Measurements from ENCODE around the gene FGFR2. TPM values are rescaled to one million over a fixed set of nuclear protein-coding genes. Genes with fewer than 3 reads are reported as not detected.

FGFR2 gene
- total RNA-seq, 1 experiment from 2014 or later = 5.7 TPM

DNA sequence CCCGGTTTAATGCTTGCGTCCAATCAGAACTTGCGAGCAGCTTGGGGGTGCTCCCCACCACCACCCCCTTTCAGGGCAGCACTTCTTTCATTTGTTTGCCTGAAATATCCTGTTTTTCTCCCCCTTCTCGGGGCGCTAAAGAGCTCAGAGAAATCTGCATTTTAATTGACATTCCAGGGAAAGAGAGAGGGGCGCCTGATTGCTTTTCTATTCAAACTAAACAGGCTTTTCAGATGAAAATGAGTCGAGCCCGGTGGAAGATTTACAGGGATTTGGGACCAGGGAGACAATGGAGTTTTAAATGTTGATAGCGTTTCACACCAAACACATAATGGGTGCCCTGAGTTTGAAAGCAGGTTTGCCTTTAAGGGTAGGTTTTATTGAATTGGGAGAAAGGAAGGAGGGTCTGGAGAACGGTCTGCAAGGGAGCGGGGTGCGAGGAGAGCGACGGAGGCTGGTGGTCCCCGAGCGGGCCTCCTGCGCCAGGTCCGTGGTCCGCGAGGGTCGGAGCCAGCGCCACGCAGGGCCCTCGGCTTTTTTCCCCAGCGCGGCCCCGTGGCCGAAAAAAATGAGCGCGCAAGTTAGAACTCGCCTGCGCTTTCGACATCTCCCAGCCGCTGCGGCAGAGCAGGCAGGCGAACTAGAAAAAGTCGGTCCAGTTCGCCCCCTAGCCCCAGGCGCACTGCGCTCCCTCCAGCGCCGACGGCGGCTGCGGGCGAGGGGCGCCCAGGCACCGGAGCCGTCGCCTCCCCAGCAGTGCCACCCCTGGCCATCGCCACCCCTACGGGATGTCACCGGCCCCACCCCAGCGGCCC lies 1.3 kb downstream of the FGFR2 start:
- in situ Hi-C loops (cut with HindIII; ENCODE audit: low pct_unique_long_range_greater_than_20kb, low sequenced_read_pairs) (no loop called here), intact Hi-C loops (cut with micrococcal nuclease; ENCODE audit: unreplicated experiment) (loop anchor here (10.0 kb wide), 1 partner anchor 298 kb away; no protein-coding TSS in a partner anchor)
- TF ChIP-seq, protein P1, sequence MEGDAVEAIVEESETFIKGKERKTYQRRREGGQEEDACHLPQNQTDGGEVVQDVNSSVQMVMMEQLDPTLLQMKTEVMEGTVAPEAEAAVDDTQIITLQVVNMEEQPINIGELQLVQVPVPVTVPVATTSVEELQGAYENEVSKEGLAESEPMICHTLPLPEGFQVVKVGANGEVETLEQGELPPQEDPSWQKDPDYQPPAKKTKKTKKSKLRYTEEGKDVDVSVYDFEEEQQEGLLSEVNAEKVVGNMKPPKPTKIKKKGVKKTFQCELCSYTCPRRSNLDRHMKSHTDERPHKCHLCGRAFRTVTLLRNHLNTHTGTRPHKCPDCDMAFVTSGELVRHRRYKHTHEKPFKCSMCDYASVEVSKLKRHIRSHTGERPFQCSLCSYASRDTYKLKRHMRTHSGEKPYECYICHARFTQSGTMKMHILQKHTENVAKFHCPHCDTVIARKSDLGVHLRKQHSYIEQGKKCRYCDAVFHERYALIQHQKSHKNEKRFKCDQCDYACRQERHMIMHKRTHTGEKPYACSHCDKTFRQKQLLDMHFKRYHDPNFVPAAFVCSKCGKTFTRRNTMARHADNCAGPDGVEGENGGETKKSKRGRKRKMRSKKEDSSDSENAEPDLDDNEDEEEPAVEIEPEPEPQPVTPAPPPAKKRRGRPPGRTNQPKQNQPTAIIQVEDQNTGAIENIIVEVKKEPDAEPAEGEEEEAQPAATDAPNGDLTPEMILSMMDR (IDR thresholded peaks at IDR 0.05) = peak; percentile 54
- TF ChIP-seq TCF7L2 (IDR thresholded peaks at IDR 0.05; ENCODE audit: low read depth, low read length) (no peak), POLR2AphosphoS5 (IDR thresholded peaks at IDR 0.05; ENCODE audit: low read depth, low read length) (no peak)
- no peak overlapping the region; the same call in 1 of the 2 replicates for H3K27ac ChIP-seq (ENCODE audit: low read length)
- DNase-seq (ENCODE audit: low read depth, low spot score) (no peak), ATAC-seq (peak; percentile 46; the same call in 1 of the 2 replicates)
- POLR2A ChIA-PET = no interaction called here
- H3K9me3 ChIP-seq (ENCODE audit: control insufficient read depth, insufficient read depth, low read depth, low read length) = no peaks in the 10 kb centered on the region
- H3K27me3 ChIP-seq (ENCODE audit: control insufficient read depth, insufficient read depth, low read length) = peaks cover 18% of the 10 kb centered on the region
- BruUV-seq (replicated peaks) = no TSS peak
- peak overlapping the region; percentile 55 to 60 for H3K4me3 ChIP-seq (ENCODE audit: low read depth in 2 of 2, low read length in 2 of 2)
- peaks cover 6% of the 10 kb centered on the region for H3K4me1 ChIP-seq (ENCODE audit: control insufficient read depth, insufficient read depth, low read length)
- H3K36me3 ChIP-seq (ENCODE audit: control insufficient read depth, insufficient read depth, low read length) = peaks cover 6% of the 10 kb centered on the region
- CTCF ChIA-PET = no interaction called here

DNA sequence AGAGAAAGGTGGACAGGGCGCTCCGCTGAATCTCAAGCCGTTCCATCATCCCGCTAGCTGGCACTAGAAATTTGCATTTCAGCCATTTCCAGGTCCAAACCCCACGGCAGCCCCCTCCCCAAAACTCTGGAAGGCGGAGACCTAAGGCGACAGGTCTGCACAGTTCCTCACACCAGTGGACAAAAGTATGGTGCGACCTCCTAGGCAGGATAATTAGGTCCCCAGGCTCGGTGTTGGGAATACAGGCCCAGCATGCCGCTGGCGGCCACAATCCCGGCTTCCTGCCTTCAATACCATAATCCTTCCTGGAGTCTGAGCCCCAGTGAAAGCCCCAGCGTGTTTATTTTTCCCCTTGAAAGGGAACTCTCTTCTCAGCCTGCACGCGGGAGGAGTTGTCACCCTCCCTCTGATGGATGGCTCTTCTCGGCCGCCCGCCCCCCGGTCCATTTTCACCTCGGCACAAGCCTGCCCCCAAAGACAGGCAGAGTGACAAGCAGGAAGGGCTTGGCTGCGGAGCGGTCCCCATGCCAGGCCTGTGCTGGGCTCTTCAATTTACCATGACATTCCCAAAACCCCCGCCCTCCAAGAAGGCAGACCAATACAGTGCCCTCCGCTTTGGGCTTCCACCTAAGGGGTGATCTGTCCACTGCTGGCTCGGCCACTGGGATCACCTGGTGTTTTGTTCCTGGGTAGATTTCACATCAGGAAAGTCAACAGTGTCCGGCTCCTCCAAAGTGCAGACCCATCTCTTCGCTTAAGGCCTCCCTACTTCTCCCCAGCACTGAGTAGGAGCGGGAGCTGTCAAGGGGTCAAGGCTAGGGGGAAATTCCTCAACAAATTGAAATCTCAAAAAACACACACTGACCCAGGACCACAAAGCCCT lies 2.2 kb downstream of the FGFR2 start:
- TF ChIP-seq POLR2AphosphoS5 (IDR thresholded peaks at IDR 0.05; ENCODE audit: low read depth, low read length) (no peak), SIN3A (IDR thresholded peaks at IDR 0.05; ENCODE audit: borderline replicate concordance, insufficient read depth, low read depth, low read length) (no peak), TCF7L2 (IDR thresholded peaks at IDR 0.05; ENCODE audit: low read depth, low read length) (no peak)
- TF ChIP-seq, protein P2, sequence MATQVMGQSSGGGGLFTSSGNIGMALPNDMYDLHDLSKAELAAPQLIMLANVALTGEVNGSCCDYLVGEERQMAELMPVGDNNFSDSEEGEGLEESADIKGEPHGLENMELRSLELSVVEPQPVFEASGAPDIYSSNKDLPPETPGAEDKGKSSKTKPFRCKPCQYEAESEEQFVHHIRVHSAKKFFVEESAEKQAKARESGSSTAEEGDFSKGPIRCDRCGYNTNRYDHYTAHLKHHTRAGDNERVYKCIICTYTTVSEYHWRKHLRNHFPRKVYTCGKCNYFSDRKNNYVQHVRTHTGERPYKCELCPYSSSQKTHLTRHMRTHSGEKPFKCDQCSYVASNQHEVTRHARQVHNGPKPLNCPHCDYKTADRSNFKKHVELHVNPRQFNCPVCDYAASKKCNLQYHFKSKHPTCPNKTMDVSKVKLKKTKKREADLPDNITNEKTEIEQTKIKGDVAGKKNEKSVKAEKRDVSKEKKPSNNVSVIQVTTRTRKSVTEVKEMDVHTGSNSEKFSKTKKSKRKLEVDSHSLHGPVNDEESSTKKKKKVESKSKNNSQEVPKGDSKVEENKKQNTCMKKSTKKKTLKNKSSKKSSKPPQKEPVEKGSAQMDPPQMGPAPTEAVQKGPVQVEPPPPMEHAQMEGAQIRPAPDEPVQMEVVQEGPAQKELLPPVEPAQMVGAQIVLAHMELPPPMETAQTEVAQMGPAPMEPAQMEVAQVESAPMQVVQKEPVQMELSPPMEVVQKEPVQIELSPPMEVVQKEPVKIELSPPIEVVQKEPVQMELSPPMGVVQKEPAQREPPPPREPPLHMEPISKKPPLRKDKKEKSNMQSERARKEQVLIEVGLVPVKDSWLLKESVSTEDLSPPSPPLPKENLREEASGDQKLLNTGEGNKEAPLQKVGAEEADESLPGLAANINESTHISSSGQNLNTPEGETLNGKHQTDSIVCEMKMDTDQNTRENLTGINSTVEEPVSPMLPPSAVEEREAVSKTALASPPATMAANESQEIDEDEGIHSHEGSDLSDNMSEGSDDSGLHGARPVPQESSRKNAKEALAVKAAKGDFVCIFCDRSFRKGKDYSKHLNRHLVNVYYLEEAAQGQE (IDR thresholded peaks at IDR 0.05; ENCODE audit: insufficient read depth in 1 of 2, low read depth in 2 of 2, low read length in 1 of 2) = no peak
- TF ChIP-seq, protein P1 (IDR thresholded peaks at IDR 0.05) = no peak
- POLR2A ChIA-PET = no interaction called here
- Histone ChIP-seq H3K36me3 (ENCODE audit: control insufficient read depth, insufficient read depth, low read length) (peaks cover 6% of the 10 kb centered on the region), H3K4me1 (ENCODE audit: control insufficient read depth, insufficient read depth, low read length) (peaks cover 6% of the 10 kb centered on the region), H3K27ac (ENCODE audit: low read length) (no peak overlapping the region), H3K27me3 (ENCODE audit: control insufficient read depth, insufficient read depth, low read length) (peaks cover 18% of the 10 kb centered on the region), H3K4me3 (ENCODE audit: low read depth in 2 of 2, low read length in 2 of 2) (peak overlapping the region in 1 of 2 experiments; percentile 55; a peak in 2 of 4 replicates), H3K9me3 (ENCODE audit: control insufficient read depth, insufficient read depth, low read depth, low read length) (no peaks in the 10 kb centered on the region)
- in situ Hi-C loops (cut with HindIII; ENCODE audit: low pct_unique_long_range_greater_than_20kb, low sequenced_read_pairs) (no loop called here), intact Hi-C loops (cut with micrococcal nuclease; ENCODE audit: unreplicated experiment) (loop anchor here (10.0 kb wide), 1 partner anchor 299 kb away; no protein-coding TSS in a partner anchor)
- DNase-seq (ENCODE audit: low read depth, low spot score) = no peak
- CTCF ChIA-PET = no interaction called here
- BruUV-seq (replicated peaks) = no TSS peak
- ATAC-seq = no peak

Measured in Panc1 (cell line).